Common myeloid progenitor, CD34-positive (primary cell): ENCODE data around the gene ERBB4.
"Not testable (repeated sequence)": the region's sequence is repeated elsewhere in the genome, so short reads cannot be mapped to it uniquely, and the experiment has no call there.

Experiments used
- CTCF ChIA-PET: fragments of 350-600 bp; sonication (Branson Sonifier 250); formaldehyde crosslinking; loops from one replicate; lab custom pipeline; 2021; ENCODE audit warnings: antibody characterized with exemption; lab: Charles Lee
- POLR2A ChIA-PET: fragments of 350-600 bp; sonication (Branson Sonifier 250); formaldehyde crosslinking; loops from one replicate; lab custom pipeline; 2021; ENCODE audit warnings: antibody characterized with exemption; lab: Charles Lee
- DNase-seq, 3 donors: peaks; one replicate each; pipeline versions ENCODE4 v3.0.0 to v3.0.0-alpha.2; 2013
- H3K27ac ChIP-seq, 2 experiments: 1 replicate in 1 of 2; 2 replicates in 1 of 2; pipeline ENCODE4 v1.7.0; 2013; ENCODE audit warnings: inconsistent platforms in 2 of 2, low read length in 2 of 2, mild to moderate bottlenecking in 2 of 2, low read depth in 1 of 2, moderate library complexity in 1 of 2; ENCODE audit not compliant: severe bottlenecking in 2 of 2, insufficient read depth in 1 of 2, poor library complexity in 1 of 2
- H3K27me3 ChIP-seq, 5 experiments: replicated peaks in 2 of 5; 1 replicate in 3 of 5; 2 replicates in 2 of 5; pipeline versions ENCODE4 v1.6.1 to v1.7.0; 2013; ENCODE audit warnings: low read length in 4 of 5, mild to moderate bottlenecking in 2 of 5, moderate library complexity in 2 of 5, inconsistent platforms in 1 of 5; ENCODE audit not compliant: insufficient read depth in 5 of 5, control insufficient read depth in 4 of 5
- H3K36me3 ChIP-seq, 4 experiments: 1 replicate in 2 of 4; 2 replicates in 2 of 4; pipeline versions ENCODE4 v1.6.1 to v1.7.0; 2013; ENCODE audit warnings: low read length in 3 of 4, control low read depth in 1 of 4, mild to moderate bottlenecking in 1 of 4; ENCODE audit not compliant: control insufficient read depth in 4 of 4, insufficient read depth in 4 of 4
- H3K4me1 ChIP-seq, 4 experiments: 1 replicate in 3 of 4; 2 replicates in 1 of 4; pipeline versions ENCODE4 v1.6.1 to v1.7.1; 2013; ENCODE audit warnings: low read length in 3 of 4, mild to moderate bottlenecking in 3 of 4, control low read depth in 1 of 4, inconsistent platforms in 1 of 4, moderate library complexity in 1 of 4; ENCODE audit not compliant: control insufficient read depth in 4 of 4, insufficient read depth in 4 of 4; ENCODE audit errors: control extremely low read depth in 1 of 4
- H3K4me3 ChIP-seq, 7 experiments: 1 replicate in 4 of 7; 2 replicates in 3 of 7; pipeline versions ENCODE4 v1.5.1 to v1.7.0; 2013; ENCODE audit warnings: mild to moderate bottlenecking in 7 of 7, low read length in 6 of 7, moderate library complexity in 6 of 7, inconsistent platforms in 2 of 7, low read depth in 2 of 7, control low read depth in 1 of 7; ENCODE audit not compliant: insufficient read depth in 4 of 7, control insufficient read depth in 1 of 7; ENCODE audit errors: extremely low read depth in 1 of 7
- H3K9me3 ChIP-seq, 5 experiments: 1 replicate in 4 of 5; 2 replicates in 1 of 5; pipeline versions ENCODE4 v1.6.1 to v1.7.1; 2013; ENCODE audit warnings: low read length in 4 of 5, mild to moderate bottlenecking in 2 of 5, inconsistent platforms in 1 of 5, low read depth in 1 of 5, moderate library complexity in 1 of 5; ENCODE audit not compliant: control insufficient read depth in 4 of 5, insufficient read depth in 2 of 5; ENCODE audit errors: control extremely low read depth in 1 of 5
- WGBS: methylation state at CpG from one replicate; pipeline ENCODE4 v1.1.5; 2013; ENCODE audit not compliant: insufficient coverage; 5-methylcytosine and 5-hydroxymethylcytosine counted together

Gene ERBB4

GRCh38 chr2:212238152-212238551 is 300.4 kb downstream of the ERBB4 start:
- H3K4me3 ChIP-seq, H3K27ac ChIP-seq, H3K9me3 ChIP-seq, DNase-seq, POLR2A ChIA-PET, H3K36me3 ChIP-seq, CTCF ChIA-PET, H3K4me1 ChIP-seq, H3K27me3 ChIP-seq: not testable (repeated sequence)
- 92% methylated on average over 2 of the region's 3 CpGs for WGBS

DNA sequence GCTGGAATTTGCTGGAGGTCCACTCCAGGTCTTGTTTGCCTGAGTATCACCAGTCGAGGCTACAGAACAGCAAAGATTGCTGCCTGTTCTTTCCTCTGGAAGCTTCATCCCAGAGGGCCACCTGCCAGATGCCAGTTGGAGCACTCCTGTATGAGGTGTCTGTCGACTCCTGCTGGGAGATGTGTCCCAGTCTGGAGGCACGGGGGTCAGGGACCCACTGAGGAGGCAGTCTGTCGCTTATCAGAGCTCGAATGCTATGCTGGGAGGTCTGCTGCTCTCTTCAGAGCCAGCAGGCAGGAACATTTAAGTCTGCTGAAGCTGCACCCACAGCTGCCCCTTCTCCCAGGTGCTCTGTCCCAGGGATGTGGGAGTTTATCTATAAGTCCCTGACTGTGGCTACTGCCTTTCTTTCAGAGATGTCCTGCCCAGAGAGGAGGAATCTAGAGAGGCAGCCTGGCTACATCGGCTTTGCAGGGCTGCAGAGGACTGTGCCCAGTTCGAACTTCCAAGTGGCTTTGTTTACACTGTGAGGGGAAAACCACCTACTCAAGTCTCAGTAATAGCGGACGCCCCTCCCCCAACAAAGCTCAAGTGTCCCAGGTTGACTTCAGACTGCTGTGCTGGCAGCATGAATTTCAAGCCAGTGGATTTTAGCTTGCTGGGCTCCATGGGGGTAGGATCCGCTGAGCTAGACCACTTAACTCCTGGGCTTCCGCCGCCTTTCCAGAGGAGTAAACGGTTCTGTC is 301.1 kb downstream of the ERBB4 start:
- H3K36me3 ChIP-seq: no peaks in the 10 kb centered on the region
- WGBS: 52% methylated on average over 12 of the region's 13 CpGs
- no peak for DNase-seq
- CTCF ChIA-PET: no interaction called here
- no peaks in the 10 kb centered on the region for H3K9me3 ChIP-seq
- H3K4me3 ChIP-seq: no peak overlapping the region
- no peaks in the 10 kb centered on the region for H3K27me3 ChIP-seq
- POLR2A ChIA-PET: no interaction called here
- H3K27ac ChIP-seq: no peak overlapping the region
- no peaks in the 10 kb centered on the region for H3K4me1 ChIP-seq

DNA sequence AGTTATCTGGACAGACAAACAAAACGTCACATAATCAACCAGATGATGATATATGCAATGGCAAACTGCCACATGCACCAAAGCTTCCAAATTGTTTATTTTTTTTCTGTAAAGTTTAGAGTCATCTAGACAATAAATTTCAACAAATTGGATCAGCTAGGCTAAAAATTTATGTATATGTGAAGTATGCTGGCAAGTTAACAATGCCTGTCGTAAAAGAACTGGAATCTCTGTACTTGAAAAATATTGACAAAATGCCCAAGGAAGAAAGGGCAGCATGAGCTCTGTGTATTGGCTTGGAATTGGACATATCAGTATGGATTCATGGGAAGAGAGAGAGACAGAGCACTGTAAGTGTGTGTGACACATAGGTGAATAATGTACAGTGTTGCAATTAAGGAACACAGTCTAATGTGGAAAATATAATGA is 309.8 kb downstream of the ERBB4 start:
- Histone ChIP-seq H3K27me3 (no peaks in the 10 kb centered on the region), H3K4me1 (no peaks in the 10 kb centered on the region), H3K27ac (no peak overlapping the region), H3K9me3 (no peaks in the 10 kb centered on the region), H3K4me3 (no peak overlapping the region), H3K36me3 (no peaks in the 10 kb centered on the region)
- no peak for DNase-seq
- ChIA-PET CTCF (no interaction called here), POLR2A (no interaction called here)
- WGBS: 0% methylated on average over 1 of the region's 2 CpGs

GRCh38 chr2:212227755-212228154 is 310.8 kb downstream of the ERBB4 start:
- DNase-seq: no peak
- POLR2A ChIA-PET: no interaction called here

GRCh38 chr2:212226114-212226513 is 312.5 kb downstream of the ERBB4 start:
- ChIA-PET CTCF (no interaction called here), POLR2A (no interaction called here)
- no peaks in the 10 kb centered on the region for H3K4me1 ChIP-seq
- H3K9me3 ChIP-seq: no peaks in the 10 kb centered on the region
- H3K4me3 ChIP-seq: no peak overlapping the region
- H3K27me3 ChIP-seq: no peaks in the 10 kb centered on the region
- no peak overlapping the region for H3K27ac ChIP-seq
- no peak for DNase-seq
- WGBS: 100% methylated on average over 1 of the region's 1 CpG
- no peaks in the 10 kb centered on the region for H3K36me3 ChIP-seq

More at GRCh38 chr2:212227755-212228154, 310.8 kb downstream of the ERBB4 start:
- WGBS: no CpG with 5 or more reads among the region's 4 CpGs
- Histone ChIP-seq H3K27ac (no peak overlapping the region), H3K4me1 (no peaks in the 10 kb centered on the region), H3K27me3 (no peaks in the 10 kb centered on the region), H3K9me3 (no peaks in the 10 kb centered on the region), H3K36me3 (no peaks in the 10 kb centered on the region), H3K4me3 (no peak overlapping the region)
- CTCF ChIA-PET: no interaction called here

GRCh38 chr2:212223696-212224095 is 314.9 kb downstream of the ERBB4 start:
- no CpG with 5 or more reads among the region's 2 CpGs for WGBS
- no peak for DNase-seq
- POLR2A ChIA-PET: no interaction called here
- Histone ChIP-seq H3K4me3 (no peak overlapping the region), H3K36me3 (no peaks in the 10 kb centered on the region), H3K4me1 (no peaks in the 10 kb centered on the region), H3K27ac (no peak overlapping the region), H3K27me3 (no peaks in the 10 kb centered on the region), H3K9me3 (no peaks in the 10 kb centered on the region)
- CTCF ChIA-PET: no interaction called here

- Histone ChIP-seq H3K27ac (no peak overlapping the region), H3K27me3 (no peaks in the 10 kb centered on the region), H3K9me3 (no peaks in the 10 kb centered on the region), H3K4me1 (no peaks in the 10 kb centered on the region), H3K36me3 (no peaks in the 10 kb centered on the region), H3K4me3 (no peak overlapping the region)
- DNase-seq: no peak
- WGBS: no CpG with 5 or more reads among the region's 1 CpG
- ChIA-PET CTCF (no interaction called here), POLR2A (no interaction called here)
Observed at GRCh38 chr2:212213191-212213590, 325.4 kb downstream of the ERBB4 start.
